Stimulated activated CD4-positive, alpha-beta T cell treated with anti-CD3 and anti-CD28 coated beads, Interleukin-2, amount 100 ng/mL, for 24 hours (primary cell): ENCODE results near the gene SSC4D.
"Not testable (repeated sequence)": the region's sequence is repeated elsewhere in the genome, so short reads cannot be mapped to it uniquely, and the experiment has no call there.

Source experiments
- DNase-seq, 2 donors: peaks; one replicate each; pipeline ENCODE4 v3.0.0-alpha.2; 2020

SSC4D gene

GRCh38 chr7:76381814-76382213 lies 27.7 kb downstream of the SSC4D start:
- DNase-seq: no peak

GRCh38 chr7:76380623-76380966 lies 28.9 kb downstream of the SSC4D start:
- DNase-seq: no peak

GRCh38 chr7:76377186-76377918 lies 32.1 kb downstream of the SSC4D start:
- no peak for DNase-seq

GRCh38 chr7:76375251-76375650 lies 34.2 kb downstream of the SSC4D start:
- no peak for DNase-seq

DNA sequence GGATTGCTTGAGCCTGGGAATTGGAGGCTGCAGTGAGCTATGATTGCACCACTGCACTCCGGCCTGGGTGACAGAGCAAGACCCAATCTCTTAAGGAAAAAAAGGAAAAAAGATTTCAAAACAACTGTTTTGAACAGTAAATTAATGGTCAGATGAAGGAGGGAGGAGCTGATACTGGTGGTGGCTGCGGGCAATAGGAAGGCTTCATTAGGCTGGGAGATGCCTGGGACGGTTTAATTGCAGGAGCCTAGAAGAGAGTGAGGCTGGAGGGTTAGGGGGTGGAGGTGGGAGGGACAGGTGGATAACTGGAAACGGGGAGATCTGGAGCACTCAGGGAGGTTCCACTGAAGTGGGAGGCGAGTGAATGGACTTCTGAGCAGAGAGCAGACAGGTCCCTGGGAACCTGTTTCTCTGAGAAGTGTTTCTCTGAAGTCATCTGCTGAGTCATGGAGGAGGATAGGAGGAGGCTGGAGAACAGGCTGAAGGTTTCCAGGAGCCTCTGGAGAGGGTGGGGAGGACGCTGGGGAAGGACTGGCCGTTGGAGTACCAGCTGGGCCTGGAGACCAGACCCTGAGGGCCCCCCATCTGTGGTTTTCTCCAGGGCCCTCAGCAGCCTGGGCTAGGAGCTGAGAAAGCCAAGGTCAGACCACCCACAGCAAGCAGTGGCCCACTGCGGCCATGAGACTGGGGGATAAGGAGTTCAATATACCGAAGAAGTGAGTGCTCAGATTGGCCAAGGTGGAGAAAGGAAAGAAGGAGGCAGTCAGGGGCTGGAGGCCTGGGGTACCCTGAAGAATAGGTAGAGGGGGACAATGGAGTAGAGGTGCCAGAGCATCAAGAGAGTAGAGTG lies 36.3 kb downstream of the SSC4D start:
- DNase-seq: no peak

DNA sequence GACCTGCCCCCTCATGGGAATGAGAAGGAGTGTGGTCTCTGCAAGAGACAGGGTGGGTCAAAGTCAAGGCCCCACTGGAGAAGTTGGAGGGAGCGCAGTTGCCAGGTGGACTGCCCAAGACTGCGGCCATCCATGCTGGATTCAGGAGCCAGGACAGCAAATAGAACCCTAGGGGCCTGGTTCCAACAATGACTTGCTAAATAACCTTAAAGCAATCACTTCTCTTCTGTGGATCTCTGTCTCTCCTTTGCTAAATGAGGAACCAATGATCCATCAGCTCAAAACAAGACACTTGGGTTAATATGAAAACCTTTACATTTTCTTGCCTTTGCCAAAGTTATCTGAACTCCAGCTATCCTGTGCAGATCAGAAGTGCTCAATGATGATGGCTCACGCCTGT lies 38.1 kb downstream of the SSC4D start:
- no peak for DNase-seq

DNA sequence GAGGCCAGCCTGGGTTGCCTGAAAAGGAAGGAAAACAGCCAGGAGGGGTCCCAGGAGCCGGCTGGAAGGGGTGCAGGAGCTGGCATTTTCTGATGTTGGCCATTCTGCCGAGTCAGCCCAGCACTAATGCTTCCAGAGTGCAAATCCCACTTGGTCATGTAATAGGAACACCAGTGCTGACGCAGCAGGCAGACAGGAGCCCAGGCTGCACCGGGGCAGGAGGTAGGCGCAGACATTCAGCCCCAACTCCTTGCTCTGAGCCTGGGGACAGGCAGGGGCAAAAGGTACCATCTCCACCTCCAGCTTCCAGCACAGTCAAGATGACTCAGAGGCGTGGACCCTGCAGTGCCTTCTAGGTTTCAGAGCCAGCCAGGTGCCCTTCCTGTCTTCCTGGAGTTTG lies 40.5 kb downstream of the SSC4D start:
- no peak for DNase-seq

- DNase-seq: no peak
Observed at GRCh38 chr7:76368190-76368589, 41.3 kb downstream of the SSC4D start.

- no peak for DNase-seq
Observed at GRCh38 chr7:76364198-76364584, 45.3 kb downstream of the SSC4D start.

DNA sequence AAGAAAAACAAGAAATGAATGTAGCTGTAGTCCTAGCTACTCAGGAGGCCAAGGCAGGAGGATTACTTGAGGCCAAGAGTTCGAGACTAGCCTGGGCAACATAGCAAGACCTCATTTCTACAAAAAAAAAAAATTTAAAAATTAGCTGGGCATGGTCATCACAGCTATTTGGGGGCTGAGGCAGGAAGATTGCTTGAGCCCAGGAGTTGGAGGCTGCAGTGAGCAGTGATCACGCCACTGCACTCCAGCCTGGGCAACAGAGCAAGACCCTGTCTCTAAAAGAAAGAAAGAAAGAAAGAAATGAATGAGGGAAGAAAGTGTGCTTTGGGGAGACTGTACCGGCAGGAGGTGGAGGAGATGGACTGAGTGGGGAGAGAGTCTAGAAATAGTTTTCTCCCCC lies 45.7 kb downstream of the SSC4D start:
- DNase-seq: not testable (repeated sequence)

GRCh38 chr7:76359978-76360638 lies 49.4 kb downstream of the SSC4D start:
- DNase-seq: no peak

- DNase-seq: peak; percentile 92
Observed at GRCh38 chr7:76359111-76359977, 50.2 kb downstream of the SSC4D start.

- peak; percentile 89 to 90 for DNase-seq
Observed at GRCh38 chr7:76358481-76359110, 50.9 kb downstream of the SSC4D start, which contains the start of gene YWHAG. TSS of gene YWHAG (minus strand) at chr7:76358991. CDS start at chr7:76358808, 183 bp downstream.

GRCh38 chr7:76358011-76358480 lies 51.5 kb downstream of the SSC4D start:
- peak; percentile 66 to 68 for DNase-seq

GRCh38 chr7:76357475-76358010 lies 52.0 kb downstream of the SSC4D start:
- DNase-seq: no peak

GRCh38 chr7:76356823-76357222 lies 52.7 kb downstream of the SSC4D start:
- DNase-seq: no peak

DNA sequence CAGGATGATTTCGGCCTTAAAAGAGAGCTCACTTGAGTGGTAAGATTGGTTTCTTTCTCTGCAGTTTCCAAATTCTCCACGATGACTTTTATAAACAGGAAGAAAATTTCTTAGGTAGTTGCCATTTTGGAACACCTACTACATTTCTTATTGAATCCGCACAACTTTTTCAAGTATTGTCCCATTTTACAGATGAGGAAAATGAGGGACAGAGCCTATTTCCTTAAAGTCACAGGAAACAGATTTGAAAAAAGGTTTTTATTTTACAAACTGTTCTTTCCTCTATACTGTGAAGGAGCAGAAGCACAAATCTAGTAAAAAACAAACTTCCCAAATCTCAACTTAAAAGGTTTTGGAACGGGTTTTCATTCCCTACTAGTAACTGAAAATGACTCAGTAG lies 53.4 kb downstream of the SSC4D start:
- no peak for DNase-seq

DNA sequence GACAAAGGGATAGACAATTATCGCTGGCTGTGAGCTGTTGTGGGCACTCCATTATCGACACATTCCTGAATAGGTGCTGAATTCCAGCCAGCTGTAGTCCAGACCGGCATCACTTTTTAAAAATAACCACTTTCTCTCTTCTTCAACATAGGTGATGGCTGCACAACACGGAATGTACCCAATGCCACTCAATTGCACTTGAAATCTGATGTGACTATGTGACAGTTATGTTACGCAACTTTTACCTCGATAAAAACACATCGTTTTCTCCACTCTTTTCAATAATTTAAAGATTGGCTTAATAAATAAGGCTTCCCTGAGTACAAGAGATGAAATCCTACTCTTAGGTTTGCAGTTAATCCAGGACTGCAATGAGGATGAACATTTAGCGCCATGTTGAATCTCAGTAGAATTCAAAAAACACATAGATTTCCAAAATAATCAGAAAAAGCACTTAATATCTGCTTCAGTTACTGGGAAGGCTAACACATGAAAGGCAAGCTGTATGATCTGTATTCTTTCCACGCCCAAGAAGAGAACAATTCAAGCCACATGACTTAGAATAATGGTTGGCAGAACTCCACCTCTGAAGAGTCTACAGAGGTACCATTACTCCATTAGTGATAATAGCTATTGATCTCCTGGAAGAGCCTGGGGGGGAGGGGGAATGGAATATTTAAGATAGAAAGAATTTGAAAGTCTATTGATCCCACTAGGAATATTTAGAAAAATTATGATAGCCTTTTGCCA lies 54.3 kb downstream of the SSC4D start:
- DNase-seq: no peak

GRCh38 chr7:76354516-76354915 lies 55.0 kb downstream of the SSC4D start:
- no peak for DNase-seq

DNA sequence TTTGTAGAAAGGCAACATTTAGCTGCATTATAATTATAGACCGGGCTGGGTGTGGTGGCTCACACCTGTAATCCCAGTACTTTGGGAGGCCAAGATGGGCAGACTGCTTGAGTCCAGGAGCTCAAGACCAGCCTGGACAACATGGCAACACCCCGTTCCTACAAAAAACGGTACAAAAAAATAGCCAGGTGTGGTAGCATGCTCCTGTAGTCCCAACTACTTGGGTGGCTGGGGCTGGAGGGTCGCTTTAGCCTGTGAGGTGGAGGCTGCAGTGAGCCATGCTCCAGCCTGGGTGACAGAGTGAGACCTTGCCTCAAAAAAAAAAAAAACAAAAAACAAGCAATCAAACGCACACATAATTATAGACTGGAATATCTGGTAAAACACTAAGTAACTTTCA lies 55.8 kb downstream of the SSC4D start:
- no peak for DNase-seq

DNA sequence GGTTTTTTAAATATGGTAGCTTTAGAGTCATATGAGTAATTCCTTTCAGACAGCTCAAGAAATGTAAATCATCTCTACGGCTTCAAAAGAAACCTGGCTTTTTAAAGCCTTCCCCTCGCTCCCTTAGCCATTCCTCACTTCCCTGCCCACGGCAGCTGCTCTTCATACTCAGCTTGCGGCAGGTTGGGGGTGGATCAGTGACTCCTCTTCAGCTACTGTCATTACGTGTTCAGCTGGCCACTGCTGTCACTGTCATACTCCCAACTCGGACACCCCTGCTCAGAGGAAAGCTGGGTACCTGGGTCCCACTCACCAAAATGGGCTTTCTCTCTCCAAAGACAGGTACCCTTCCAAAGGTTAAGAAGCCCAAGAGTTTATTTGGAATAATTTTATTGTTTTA lies 57.3 kb downstream of the SSC4D start:
- no peak for DNase-seq
